Neural crest cell (in vitro differentiated cells): ENCODE measurements around the gene EMP1. TPM values are rescaled to one million over a fixed set of nuclear protein-coding genes. Genes with fewer than 3 reads are reported as not detected.

ENCODE experiments used
- DNase-seq: peaks from one replicate; pipeline ENCODE4 v3.0.0; 2021; ENCODE audit warnings: low read depth, mixed read lengths, low spot score
- H3K27ac Mint-ChIP-seq: one replicate; pipeline ENCODE4 v1.8.0; 2021; ENCODE audit warnings: mild to moderate bottlenecking, mixed read lengths; ENCODE audit not compliant: unreplicated experiment
- H3K27me3 Mint-ChIP-seq: 2 replicates; pipeline ENCODE4 v1.8.0; 2021; ENCODE audit warnings: low read depth, mild to moderate bottlenecking, mixed read lengths
- H3K36me3 Mint-ChIP-seq: 2 replicates; pipeline ENCODE4 v1.8.0; 2021; ENCODE audit warnings: low read depth, mild to moderate bottlenecking, mixed read lengths
- H3K4me1 Mint-ChIP-seq: 2 replicates; pipeline ENCODE4 v1.8.0; 2021; ENCODE audit warnings: mixed read lengths
- H3K4me3 Mint-ChIP-seq: one replicate; pipeline ENCODE4 v1.8.0; 2021; ENCODE audit warnings: mild to moderate bottlenecking, mixed read lengths
- H3K9me3 Mint-ChIP-seq: 2 replicates; pipeline ENCODE4 v1.8.0; 2021; ENCODE audit warnings: mixed read lengths
- CTCF ChIP-seq: fragments of 200-600 bp; sonication (generic); conservative IDR thresholded peaks from 2 replicates; pipeline ENCODE4 v1.5.0; 2021; ENCODE audit warnings: antibody characterized with exemption, mild to moderate bottlenecking
- total RNA-seq: library from RNA; stranded (reverse); gene quantifications from 2 replicates; pipeline ENCODE4 v1.2.1, GENCODE V29; 2021

EMP1 gene
- total RNA-seq, 1 donor from 2014 or later = 0.68 TPM

DNA sequence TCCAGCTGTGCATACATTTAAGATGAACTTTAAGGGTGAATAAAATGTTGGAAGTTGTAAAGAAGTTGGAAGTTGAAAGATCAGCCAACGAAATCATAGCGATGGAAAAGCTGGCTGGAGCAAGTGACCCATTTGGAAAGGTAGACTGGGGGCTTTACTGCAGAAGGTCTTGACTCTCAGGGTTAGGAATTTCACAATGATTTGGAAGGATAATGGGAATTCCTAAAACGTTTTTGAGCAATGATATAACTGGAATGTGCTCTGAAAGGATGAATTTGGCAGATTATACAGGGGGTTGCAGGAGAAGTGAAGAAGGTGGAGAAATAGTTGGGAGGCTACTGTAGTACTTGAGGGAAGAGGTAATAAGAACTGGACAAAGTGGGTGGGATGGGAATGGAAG, 27.4 kb downstream of the EMP1 start:
- no peak for DNase-seq
- no peaks in the 10 kb centered on the region for H3K36me3 Mint-ChIP-seq
- TF ChIP-seq CTCF = no peak
- H3K4me3 Mint-ChIP-seq = no peak overlapping the region
- no peak overlapping the region for H3K27ac Mint-ChIP-seq
- no peaks in the 10 kb centered on the region for H3K4me1 Mint-ChIP-seq
- peaks cover 20% of the 10 kb centered on the region for H3K27me3 Mint-ChIP-seq
- H3K9me3 Mint-ChIP-seq = peaks cover 4% of the 10 kb centered on the region

DNA sequence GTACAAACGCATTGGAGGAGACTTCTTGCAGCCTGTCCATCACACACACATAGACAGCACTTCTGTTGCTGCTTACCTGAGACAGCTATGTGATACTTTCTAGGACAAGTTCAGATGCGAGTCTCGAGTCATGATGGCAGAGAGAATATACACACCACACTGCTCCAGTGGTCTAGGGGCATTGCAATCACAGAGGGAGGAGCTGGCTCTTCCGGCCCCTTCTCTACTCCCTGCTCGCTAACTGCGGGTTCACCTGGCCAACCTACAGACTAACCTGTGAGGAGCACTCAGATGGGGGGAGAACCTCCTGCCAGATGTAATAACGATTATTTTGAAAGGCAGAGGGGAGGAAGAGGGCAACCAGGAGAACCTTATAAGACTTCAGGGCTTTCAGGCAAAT, 30.7 kb downstream of the EMP1 start:
- no peak for TF ChIP-seq CTCF
- no peak for DNase-seq
- Mint-ChIP-seq H3K27me3 (peaks cover 20% of the 10 kb centered on the region), H3K9me3 (peaks cover 3% of the 10 kb centered on the region), H3K4me3 (no peak overlapping the region), H3K4me1 (no peaks in the 10 kb centered on the region), H3K27ac (no peak overlapping the region), H3K36me3 (no peaks in the 10 kb centered on the region)

- H3K36me3 Mint-ChIP-seq = no peaks in the 10 kb centered on the region
- peaks cover 3% of the 10 kb centered on the region for H3K9me3 Mint-ChIP-seq
- peaks cover 17% of the 10 kb centered on the region for H3K27me3 Mint-ChIP-seq
- no peak for DNase-seq
- H3K4me1 Mint-ChIP-seq = no peaks in the 10 kb centered on the region
- no peak overlapping the region for H3K4me3 Mint-ChIP-seq
- no peak overlapping the region for H3K27ac Mint-ChIP-seq
- TF ChIP-seq CTCF = no peak
Observed at GRCh38 chr12:13228579-13228978, 32.1 kb downstream of the EMP1 start.

DNA sequence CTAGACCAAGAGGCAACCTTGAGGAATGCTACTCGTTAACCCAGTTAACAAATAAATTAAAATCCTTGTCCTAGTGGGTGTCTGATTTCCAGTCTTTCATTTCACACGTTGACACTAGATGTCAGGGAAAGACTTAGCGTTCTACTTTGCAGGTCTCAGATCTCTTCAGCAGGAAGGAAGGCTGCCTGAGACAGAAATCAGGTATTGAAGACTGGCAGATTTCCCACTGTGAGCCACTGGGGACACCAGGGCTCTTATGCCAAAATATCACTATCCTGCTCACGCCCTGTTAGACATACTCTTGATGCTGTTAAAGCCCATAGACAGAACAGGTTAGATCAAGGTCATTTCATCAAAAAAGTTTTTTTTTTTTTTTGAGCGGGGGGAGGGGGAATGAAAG, 33.0 kb downstream of the EMP1 start:
- H3K27ac Mint-ChIP-seq = no peak overlapping the region

GRCh38 chr12:13230500-13230899, 34.0 kb downstream of the EMP1 start:
- Mint-ChIP-seq H3K36me3 (no peaks in the 10 kb centered on the region), H3K4me1 (no peaks in the 10 kb centered on the region), H3K4me3 (no peak overlapping the region), H3K27me3 (peaks cover 8% of the 10 kb centered on the region), H3K9me3 (peaks cover 3% of the 10 kb centered on the region), H3K27ac (no peak overlapping the region)
- DNase-seq = no peak
- TF ChIP-seq CTCF = no peak

More for the DNA sequence above, 33.0 kb downstream of the EMP1 start:
- no peak for DNase-seq
- Mint-ChIP-seq H3K4me3 (no peak overlapping the region), H3K9me3 (peaks cover 3% of the 10 kb centered on the region), H3K36me3 (no peaks in the 10 kb centered on the region), H3K4me1 (no peaks in the 10 kb centered on the region), H3K27me3 (peaks cover 12% of the 10 kb centered on the region)
- peak; percentile 12 for TF ChIP-seq CTCF
